Trophoblast cell (in vitro differentiated cells and primary cell): Measurements from ENCODE around the gene KLLN.
"Not testable (repeated sequence)": the region's sequence is repeated elsewhere in the genome, so short reads cannot be mapped to it uniquely, and the experiment has no call there.

Experiments used
- DNase-seq, 2 donors: peaks; one replicate each; pipeline ENCODE4 v3.0.0-alpha.2; 2016
- H2AFZ ChIP-seq: 2 replicates; pipeline ENCODE4 v1.6.1; 2013; ENCODE audit warnings: low read length, moderate library complexity, mild to moderate bottlenecking; ENCODE audit not compliant: insufficient read depth, poor library complexity
- H2AK5ac ChIP-seq: 2 replicates; pipeline ENCODE4 v1.6.1; 2013; ENCODE audit warnings: mild to moderate bottlenecking, low read length
- H2BK120ac ChIP-seq: 2 replicates; pipeline ENCODE4 v1.6.1; 2013; ENCODE audit warnings: low read length, mild to moderate bottlenecking, moderate library complexity; ENCODE audit not compliant: insufficient read depth, poor library complexity
- H2BK12ac ChIP-seq: 2 replicates; pipeline ENCODE4 v1.6.1; 2013; ENCODE audit warnings: mild to moderate bottlenecking, low read length, moderate library complexity
- H2BK5ac ChIP-seq: 2 replicates; pipeline ENCODE4 v1.6.1; 2013; ENCODE audit warnings: low read length, low read depth, moderate library complexity, mild to moderate bottlenecking; ENCODE audit not compliant: poor library complexity
- H3K14ac ChIP-seq: 2 replicates; pipeline ENCODE4 v1.6.1; 2013; ENCODE audit warnings: mild to moderate bottlenecking, low read length
- H3K18ac ChIP-seq: 2 replicates; pipeline ENCODE4 v1.6.1; 2013; ENCODE audit warnings: mild to moderate bottlenecking, low read length
- H3K23ac ChIP-seq: 2 replicates; pipeline ENCODE4 v1.6.1; 2013; ENCODE audit warnings: low read length
- H3K27ac ChIP-seq: 2 replicates; pipeline ENCODE4 v1.5.1; 2013; ENCODE audit warnings: low read depth, mild to moderate bottlenecking, inconsistent platforms, low read length, moderate library complexity
- H3K27me3 ChIP-seq: 2 replicates; pipeline ENCODE4 v1.6.1; 2013; ENCODE audit warnings: inconsistent platforms, mild to moderate bottlenecking, low read length, moderate library complexity; ENCODE audit not compliant: insufficient read depth
- H3K36me3 ChIP-seq, 2 experiments: 1 replicate in 1 of 2; 2 replicates in 1 of 2; pipeline ENCODE4 v1.6.1; 2013; ENCODE audit warnings: low read length in 2 of 2, mild to moderate bottlenecking in 2 of 2, moderate library complexity in 1 of 2; ENCODE audit not compliant: insufficient read depth in 2 of 2, control insufficient read depth in 1 of 2
- H3K4ac ChIP-seq: 2 replicates; pipeline ENCODE4 v1.6.1; 2013; ENCODE audit warnings: low read depth, mild to moderate bottlenecking, low read length, moderate library complexity
- H3K4me1 ChIP-seq, 2 experiments: 1 replicate in 1 of 2; 2 replicates in 1 of 2; pipeline ENCODE4 v1.6.1; 2013; ENCODE audit warnings: low read length in 2 of 2, mild to moderate bottlenecking in 2 of 2, moderate library complexity in 1 of 2; ENCODE audit not compliant: insufficient read depth in 2 of 2, control insufficient read depth in 1 of 2
- H3K4me2 ChIP-seq: 2 replicates; pipeline ENCODE4 v1.6.1; 2013; ENCODE audit warnings: inconsistent platforms, mild to moderate bottlenecking, low read length, moderate library complexity
- H3K4me3 ChIP-seq: 2 replicates; pipeline ENCODE4 v1.5.1; 2013; ENCODE audit warnings: mild to moderate bottlenecking, low read depth, low read length, inconsistent platforms
- H3K79me1 ChIP-seq: one replicate; pipeline ENCODE4 v1.6.1; 2013; ENCODE audit warnings: low read length
- H3K79me2 ChIP-seq: 2 replicates; pipeline ENCODE4 v1.6.1; 2013; ENCODE audit warnings: low read length, mild to moderate bottlenecking; ENCODE audit not compliant: control insufficient read depth, insufficient read depth, poor library complexity
- H3K9ac ChIP-seq: 2 replicates; pipeline ENCODE4 v1.6.1; 2013; ENCODE audit warnings: mild to moderate bottlenecking, low read length
- H3K9me3 ChIP-seq: 2 replicates; pipeline ENCODE4 v1.6.1; 2013; ENCODE audit warnings: low read depth, mild to moderate bottlenecking, control low read depth, inconsistent platforms, low read length; ENCODE audit not compliant: insufficient read depth
- H4K12ac ChIP-seq: 2 replicates; pipeline ENCODE4 v1.6.1; 2013; ENCODE audit warnings: low read depth, mild to moderate bottlenecking, low read length, moderate library complexity
- H4K8ac ChIP-seq: 2 replicates; pipeline ENCODE4 v1.6.1; 2013; ENCODE audit warnings: low read depth, mild to moderate bottlenecking, low read length, moderate library complexity
- H4K91ac ChIP-seq: one replicate; pipeline ENCODE4 v1.6.1; 2013; ENCODE audit warnings: low read depth, mild to moderate bottlenecking, low read length, moderate library complexity
- WGBS: extraction: QIAGEN DNeasy Blood & Tissue Kit; methylation state at CpG from one replicate; pipeline ENCODE4 v1.1.7; 2013; ENCODE audit warnings: missing lambda C conversion rate; ENCODE audit not compliant: insufficient read length, insufficient coverage; ENCODE audit errors: extremely low coverage; 5-methylcytosine and 5-hydroxymethylcytosine counted together

The KLLN gene

DNA sequence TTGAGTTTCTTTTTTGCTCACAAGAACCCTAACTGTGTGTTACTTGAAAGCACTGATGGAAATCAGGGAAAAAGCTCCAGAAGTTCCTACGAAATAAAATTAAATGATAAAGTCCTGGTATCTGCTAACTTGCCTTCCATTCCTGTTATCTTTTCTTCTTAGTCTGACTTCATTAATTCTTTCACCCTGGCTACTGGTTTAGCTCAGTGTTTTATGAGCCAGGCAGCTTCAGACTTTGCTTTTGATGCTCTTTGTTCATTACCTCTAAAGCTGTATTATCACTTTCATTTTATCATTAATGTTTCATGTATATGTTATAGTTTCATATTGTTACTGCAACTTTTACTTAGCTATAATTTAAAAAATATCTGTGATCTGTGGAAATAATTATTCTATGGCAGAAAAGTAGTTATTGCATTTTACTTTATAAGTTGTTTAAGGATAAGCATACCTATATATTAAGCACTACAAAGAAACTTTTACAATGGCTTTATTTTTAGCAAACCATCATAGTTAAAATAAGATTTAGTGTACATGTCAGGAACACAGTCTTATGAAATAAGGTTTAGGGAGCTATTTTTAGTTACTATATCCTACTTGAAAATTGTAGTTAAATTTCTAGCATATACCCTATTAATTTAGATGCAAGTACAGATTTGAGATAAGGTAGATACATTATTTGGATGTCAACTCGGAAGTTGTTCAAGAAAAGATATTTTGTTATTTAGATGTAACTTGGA, 19.4 kb upstream of the KLLN start:
- Histone ChIP-seq H3K36me3 (peaks cover 5% of the 10 kb centered on the region in 2 experiments), H4K12ac (no peak overlapping the region), H3K4ac (no peak overlapping the region), H3K9ac (no peak overlapping the region), H3K4me2 (no peak overlapping the region), H3K23ac (no peak overlapping the region), H4K8ac (no peak overlapping the region), H2BK12ac (no peak overlapping the region), H3K27ac (no peak overlapping the region), H2BK120ac (no peak overlapping the region), H3K14ac (no peak overlapping the region), H2AK5ac (no peak overlapping the region), H3K79me1 (no peaks in the 10 kb centered on the region), H2BK5ac (no peak overlapping the region), H3K4me3 (no peak overlapping the region), H4K91ac (no peak overlapping the region), H3K18ac (no peak overlapping the region), H2AFZ (no peak overlapping the region), H3K4me1 (no peaks in the 10 kb centered on the region), H3K27me3 (no peaks in the 10 kb centered on the region), H3K79me2 (peaks cover 2% of the 10 kb centered on the region), H3K9me3 (no peaks in the 10 kb centered on the region)
- no CpG with 5 or more reads among the region's 2 CpGs for WGBS
- no peak for DNase-seq

DNA sequence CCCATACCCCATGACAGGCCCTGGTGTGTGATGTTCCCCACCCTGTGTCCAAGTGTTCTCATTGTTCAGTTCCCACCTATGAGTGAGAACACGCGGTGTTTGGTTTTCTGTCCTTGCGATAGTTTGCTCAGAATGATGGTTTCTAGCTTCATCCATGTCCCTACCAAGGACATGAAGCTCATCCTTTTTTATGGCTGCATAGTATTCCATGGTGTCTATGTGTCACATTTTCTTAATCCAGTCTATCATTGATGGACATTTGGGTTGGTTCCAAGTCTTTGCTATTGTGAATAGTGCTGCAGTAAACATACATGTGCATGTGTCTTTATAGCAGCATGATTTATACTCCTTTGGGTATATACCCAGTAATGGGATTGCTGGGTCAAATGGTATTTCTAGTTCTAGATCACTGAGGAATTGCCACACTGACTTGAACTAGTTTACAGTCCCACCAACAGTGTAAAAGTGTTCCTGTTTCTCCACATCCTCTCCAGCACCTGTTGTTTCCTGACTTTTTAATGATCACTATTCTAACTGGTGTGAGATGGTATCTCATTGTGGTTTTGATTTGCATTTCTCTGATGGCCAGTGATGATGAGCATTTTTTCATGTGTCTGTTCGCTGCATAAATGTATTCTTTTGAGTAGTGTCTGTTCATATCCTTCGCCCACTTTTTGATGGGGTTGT, 18.2 kb upstream of the KLLN start:
- H3K79me2 ChIP-seq, H3K9ac ChIP-seq, H2AK5ac ChIP-seq, H3K4ac ChIP-seq, H4K12ac ChIP-seq, H3K18ac ChIP-seq, DNase-seq, H3K4me1 ChIP-seq, H3K79me1 ChIP-seq, H3K4me3 ChIP-seq, H2BK12ac ChIP-seq, H3K27me3 ChIP-seq, H2AFZ ChIP-seq, H3K36me3 ChIP-seq, H3K14ac ChIP-seq, H3K23ac ChIP-seq, H4K8ac ChIP-seq, H3K9me3 ChIP-seq, H4K91ac ChIP-seq, H3K4me2 ChIP-seq, H2BK5ac ChIP-seq, H2BK120ac ChIP-seq, H3K27ac ChIP-seq: not testable (repeated sequence)
- no CpG with 5 or more reads among the region's 5 CpGs for WGBS

DNA sequence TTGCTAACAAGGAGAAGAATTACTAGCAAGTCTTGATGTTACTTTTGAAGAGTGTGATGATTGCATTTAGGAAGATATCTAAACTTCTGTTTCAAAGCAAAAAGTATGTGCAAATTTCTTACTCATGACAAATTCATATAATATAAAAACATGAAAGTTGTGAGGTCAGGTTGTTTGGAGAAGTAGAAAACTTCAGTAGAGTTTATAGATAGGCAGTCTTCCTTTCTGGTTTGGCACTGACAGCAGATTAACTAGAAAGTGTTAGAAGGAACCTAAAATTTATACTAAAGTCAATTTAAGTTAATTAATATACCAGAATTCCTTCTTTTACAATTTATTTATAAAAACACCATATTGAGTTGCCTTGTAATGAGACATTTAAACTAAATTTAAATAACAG, 17.0 kb upstream of the KLLN start:
- Histone ChIP-seq H3K79me2 (no peaks in the 10 kb centered on the region), H2AFZ (no peak overlapping the region), H2BK12ac (no peak overlapping the region), H2BK5ac (no peak overlapping the region), H3K36me3 (peaks cover 0 to 2% of the 10 kb centered on the region in 2 experiments), H3K23ac (no peak overlapping the region), H3K4me1 (no peaks in the 10 kb centered on the region), H3K27me3 (no peaks in the 10 kb centered on the region), H4K12ac (no peak overlapping the region), H3K4me2 (no peak overlapping the region), H3K18ac (no peak overlapping the region), H4K91ac (no peak overlapping the region), H2BK120ac (no peak overlapping the region), H3K9me3 (no peaks in the 10 kb centered on the region), H3K4ac (no peak overlapping the region), H2AK5ac (no peak overlapping the region), H3K14ac (no peak overlapping the region), H3K9ac (no peak overlapping the region), H3K79me1 (no peaks in the 10 kb centered on the region), H3K4me3 (no peak overlapping the region), H3K27ac (no peak overlapping the region), H4K8ac (no peak overlapping the region)
- no peak for DNase-seq

DNA sequence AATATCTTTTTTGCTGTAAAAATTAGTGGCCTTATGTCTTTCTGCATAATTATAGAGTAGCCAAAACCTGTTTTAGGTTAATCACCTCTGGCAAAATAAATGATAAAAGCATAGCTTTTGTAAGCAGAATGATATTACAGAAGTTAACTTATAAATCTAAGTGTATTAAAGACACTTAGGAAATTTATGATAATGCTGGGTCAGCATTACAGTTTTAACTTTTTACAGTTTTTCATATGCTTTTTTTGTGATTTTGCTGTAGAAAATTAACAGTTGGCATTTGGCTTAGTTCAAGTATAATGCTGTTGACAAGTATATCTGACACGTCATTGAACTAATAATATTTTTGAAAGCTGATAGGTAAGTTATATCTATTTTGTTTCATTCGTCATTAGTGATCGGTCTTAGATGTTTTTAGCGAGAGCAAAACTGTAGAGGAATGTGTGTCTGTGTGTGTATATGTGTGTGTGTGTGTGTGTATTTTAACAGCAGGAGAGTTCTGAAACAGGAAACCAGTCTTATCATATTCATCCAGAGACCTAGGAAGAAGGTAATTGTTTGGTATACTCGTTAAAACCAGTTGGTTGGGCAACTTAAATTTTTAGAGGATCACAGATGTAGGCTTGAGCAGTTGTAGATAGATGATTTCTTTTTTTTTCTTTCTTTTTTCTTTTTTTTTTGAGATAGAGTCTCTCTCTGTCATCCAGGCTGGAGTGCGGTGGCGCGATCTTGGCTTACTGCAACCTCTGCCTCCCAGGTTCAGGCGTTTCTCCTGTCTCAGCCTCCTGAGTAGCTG, 15.5 kb upstream of the KLLN start:
- no peak overlapping the region for H4K12ac ChIP-seq
- no CpG with 5 or more reads among the region's 9 CpGs for WGBS

More for the DNA sequence above, 15.5 kb upstream of the KLLN start:
- no peak overlapping the region for H2AK5ac ChIP-seq
- no peak overlapping the region for H3K23ac ChIP-seq
- no peak for DNase-seq
- H3K9ac ChIP-seq, result no peak overlapping the region
- no peak overlapping the region for H2BK120ac ChIP-seq
- no peak overlapping the region for H2AFZ ChIP-seq
- no peak overlapping the region for H3K14ac ChIP-seq
- H3K27ac ChIP-seq, result no peak overlapping the region
- no peaks in the 10 kb centered on the region for H3K27me3 ChIP-seq
- no peak overlapping the region for H4K91ac ChIP-seq
- no peak overlapping the region for H4K8ac ChIP-seq
- H3K4me2 ChIP-seq, result no peak overlapping the region
- no peaks in the 10 kb centered on the region for H3K4me1 ChIP-seq
- no peaks in the 10 kb centered on the region for H3K79me1 ChIP-seq
- H3K18ac ChIP-seq, result no peak overlapping the region
- H2BK5ac ChIP-seq, result no peak overlapping the region
- H3K4ac ChIP-seq, result no peak overlapping the region
- H3K36me3 ChIP-seq, result peaks cover 0 to 2% of the 10 kb centered on the region in 2 experiments
- no peaks in the 10 kb centered on the region for H3K79me2 ChIP-seq
- no peak overlapping the region for H3K4me3 ChIP-seq
- H3K9me3 ChIP-seq, result no peaks in the 10 kb centered on the region
- no peak overlapping the region for H2BK12ac ChIP-seq
